Activated CD8-positive, alpha-beta memory T cell treated with anti-CD3 and anti-CD28 coated beads for 36 hours (primary cell): Measurements from ENCODE around the gene PGF. TPM values are rescaled to one million over a fixed set of nuclear protein-coding genes. Genes with fewer than 3 reads are reported as not detected.

Experiments used
- CTCF ChIA-PET: fragments of 350-600 bp; sonication (Branson Sonifier 250); formaldehyde crosslinking; loops from one replicate; lab custom pipeline; 2021; ENCODE audit warnings: antibody characterized with exemption; lab: Charles Lee
- POLR2A ChIA-PET: fragments of 350-600 bp; sonication (Branson Sonifier 250); formaldehyde crosslinking; loops from one replicate; lab custom pipeline; 2021; ENCODE audit warnings: antibody characterized with exemption; lab: Charles Lee
- total RNA-seq, 2 experiments: library from RNA; stranded (reverse); gene quantifications; one replicate each; pipeline ENCODE4 v1.2.3, GENCODE V29; 2021

PGF gene
- total RNA-seq, 2 experiments from 2014 or later, result 0.17 TPM; not detected in 1

GRCh38 chr14:74962493-74962892 lies 7.1 kb upstream of the PGF start:
- CTCF ChIA-PET, result no interaction called here
- POLR2A ChIA-PET, result no interaction called here

DNA sequence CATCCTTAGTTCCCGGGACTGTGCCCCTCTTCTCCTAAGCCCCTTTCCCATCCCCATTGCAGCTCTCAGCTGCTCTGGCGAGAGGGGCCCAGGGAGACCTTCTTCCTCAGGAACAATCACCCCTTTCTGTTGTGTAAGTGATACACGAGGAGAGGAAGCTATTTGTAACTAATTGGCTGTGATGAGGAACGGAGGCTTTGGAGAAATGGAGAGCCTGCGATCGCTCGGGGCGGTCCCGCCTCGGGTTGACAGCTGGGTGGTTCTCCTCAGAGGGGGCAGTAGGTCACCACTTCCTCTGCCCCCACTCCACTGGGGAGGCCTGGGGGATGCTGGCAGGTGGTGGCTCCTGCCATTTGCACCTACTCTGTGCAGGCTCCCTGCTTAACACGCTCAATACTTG lies 6.6 kb upstream of the PGF start:
- CTCF ChIA-PET, result interaction anchor here (1.5 kb wide), 2 partner anchors 16 to 17 kb away, joined by 4 to 5 read pairs; no protein-coding TSS in a partner anchor

DNA sequence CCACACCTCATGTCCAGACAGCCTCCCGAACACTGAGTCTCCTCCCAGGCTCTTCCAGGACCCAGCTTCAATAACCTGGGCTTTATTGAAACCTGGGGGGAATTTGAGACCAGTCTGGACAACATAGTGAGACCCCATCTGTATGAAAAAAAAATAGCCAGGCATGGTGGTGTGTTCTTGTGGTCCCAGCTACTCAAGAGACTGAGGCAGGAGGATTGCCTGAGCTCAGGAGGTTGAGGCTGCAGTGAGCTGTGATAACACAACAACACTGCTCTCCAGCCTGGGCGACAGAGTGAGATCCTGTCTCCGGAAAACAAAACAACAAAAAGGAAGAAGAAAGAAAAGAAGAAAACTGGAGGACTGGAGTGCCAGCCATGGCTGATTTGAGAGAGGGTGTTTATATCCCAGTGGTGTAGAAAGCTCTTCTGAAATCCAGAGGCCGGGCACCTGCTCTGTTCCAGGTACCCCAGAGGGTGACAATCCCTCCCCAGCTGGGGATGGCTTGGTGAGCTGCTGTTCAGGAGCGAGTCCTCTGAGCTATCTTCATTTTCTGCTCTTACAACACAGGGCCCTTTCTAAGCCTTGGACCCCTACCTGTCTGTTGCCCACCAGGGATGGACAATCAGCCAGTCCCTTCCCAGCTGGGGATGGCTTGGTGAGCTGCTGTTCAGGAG lies 6.0 kb upstream of the PGF start:
- ChIA-PET CTCF (interaction anchor here (1.5 kb wide), 2 partner anchors 15 to 17 kb away, joined by 4 to 5 read pairs; no protein-coding TSS in a partner anchor), POLR2A (no interaction called here)

More for the DNA sequence above, 6.6 kb upstream of the PGF start:
- POLR2A ChIA-PET, result no interaction called here

DNA sequence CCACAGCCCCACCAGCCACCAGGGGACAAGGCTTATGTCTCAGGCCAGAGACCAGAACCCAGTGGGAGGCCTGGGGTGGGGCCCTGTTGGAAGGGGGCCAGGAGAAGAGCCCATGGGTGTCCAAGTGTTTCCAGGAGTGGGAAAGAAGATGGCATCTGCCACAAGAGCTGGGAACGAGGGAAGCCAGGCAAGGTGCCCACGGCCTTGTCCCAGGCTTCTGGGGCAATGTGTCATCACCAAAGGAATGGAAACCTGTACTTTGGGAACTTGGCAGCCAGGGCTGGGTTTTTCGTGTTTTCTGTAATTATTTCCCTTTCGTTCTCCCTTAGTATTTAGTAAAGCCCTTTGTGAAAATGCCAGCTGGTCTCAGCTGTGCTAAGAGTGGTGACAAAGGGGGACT lies 5.3 kb upstream of the PGF start:
- ChIA-PET CTCF (interaction anchor here (1.5 kb wide), 2 partner anchors 15 to 16 kb away, joined by 4 to 5 read pairs; no protein-coding TSS in a partner anchor), POLR2A (no interaction called here)

GRCh38 chr14:74959596-74960180 lies 4.3 kb upstream of the PGF start:
- ChIA-PET CTCF (interaction anchor here (0.6 to 1.3 kb wide), 2 partner anchors 13 to 120 kb away, joined by 3 to 7 read pairs; no protein-coding TSS in a partner anchor), POLR2A (no interaction called here)

- CTCF ChIA-PET, result no interaction called here
- POLR2A ChIA-PET, result no interaction called here
Observed at GRCh38 chr14:74956280-74957072, 1.1 kb upstream of the PGF start.

DNA sequence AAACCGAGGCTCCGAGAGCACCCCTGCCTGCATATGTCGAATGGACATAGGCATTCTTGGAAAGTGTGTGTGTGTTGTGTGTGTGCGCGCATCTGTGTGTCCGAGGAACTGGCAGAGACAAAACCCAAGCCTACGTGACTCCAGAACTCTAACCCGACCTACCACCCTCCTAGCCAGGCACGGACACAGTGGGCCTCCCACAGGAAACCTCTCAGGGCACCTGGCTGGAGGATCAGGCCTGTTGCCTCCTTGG lies 556 bp upstream of the PGF start:
- CTCF ChIA-PET, result interaction anchor here (1.4 kb wide), 1 partner anchor 9 kb away, joined by 8 read pairs; no protein-coding TSS in a partner anchor
- POLR2A ChIA-PET, result no interaction called here

DNA sequence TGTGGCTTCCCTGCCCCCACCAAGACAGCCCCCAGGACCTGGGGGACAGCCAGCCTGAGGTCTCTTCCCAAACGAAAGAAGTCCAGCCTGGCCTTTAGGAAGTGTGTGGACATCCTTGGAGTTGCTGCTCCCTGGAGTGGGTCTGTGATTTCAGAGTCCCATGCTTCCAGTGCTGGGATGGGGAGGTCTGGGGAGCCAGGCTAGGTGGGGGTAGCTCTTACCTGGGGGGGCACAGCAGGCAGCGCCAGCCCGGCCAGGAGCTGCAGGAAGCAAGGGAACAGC lies 509 bp downstream of the PGF start:
- ChIA-PET CTCF (interaction anchor here (1.4 kb wide), 1 partner anchor 8 kb away, joined by 8 read pairs; no protein-coding TSS in a partner anchor), POLR2A (no interaction called here)

DNA sequence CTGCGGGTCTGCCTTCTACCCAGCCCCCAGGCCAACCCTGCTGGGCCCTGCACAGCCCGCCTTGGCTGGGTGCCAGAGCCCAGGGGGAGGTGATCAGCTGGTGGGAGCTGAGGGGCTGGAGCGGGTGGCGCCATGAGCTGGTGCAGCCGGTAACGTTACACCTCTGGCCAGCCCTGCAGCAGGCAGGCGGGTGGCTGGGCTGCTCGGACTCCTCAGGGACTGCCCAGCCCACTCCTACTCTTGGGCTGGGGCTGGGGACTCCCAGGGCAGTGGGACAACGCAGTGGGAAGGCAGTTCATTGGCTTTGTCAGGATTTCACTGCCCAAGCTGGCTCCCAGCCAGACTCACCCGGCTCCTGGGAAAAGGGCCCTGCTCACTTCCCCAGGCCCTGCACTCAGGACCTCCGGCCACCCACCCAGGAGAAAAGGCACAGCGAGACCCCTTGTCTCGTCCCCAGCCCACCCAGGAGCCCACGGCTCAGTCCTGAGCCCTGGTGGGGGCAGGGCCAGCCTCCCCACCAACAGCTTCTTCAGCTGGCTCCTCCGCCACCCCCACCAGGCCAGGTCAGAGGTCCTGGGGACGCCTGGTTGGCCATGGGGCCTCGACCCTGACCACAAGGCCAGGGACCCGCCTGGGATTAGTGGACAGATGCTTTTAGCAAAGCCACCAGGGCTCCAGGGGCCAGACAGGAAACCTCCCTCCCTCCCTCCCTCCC lies 1.0 kb downstream of the PGF start:
- CTCF ChIA-PET, result interaction anchor here (0.9 to 1.4 kb wide), 2 partner anchors 8 to 134 kb away, joined by 3 to 8 read pairs; no protein-coding TSS in a partner anchor
- POLR2A ChIA-PET, result interaction anchor here (0.6 kb wide), 1 partner anchor 992 kb away, joined by 3 read pairs; no protein-coding TSS in a partner anchor

DNA sequence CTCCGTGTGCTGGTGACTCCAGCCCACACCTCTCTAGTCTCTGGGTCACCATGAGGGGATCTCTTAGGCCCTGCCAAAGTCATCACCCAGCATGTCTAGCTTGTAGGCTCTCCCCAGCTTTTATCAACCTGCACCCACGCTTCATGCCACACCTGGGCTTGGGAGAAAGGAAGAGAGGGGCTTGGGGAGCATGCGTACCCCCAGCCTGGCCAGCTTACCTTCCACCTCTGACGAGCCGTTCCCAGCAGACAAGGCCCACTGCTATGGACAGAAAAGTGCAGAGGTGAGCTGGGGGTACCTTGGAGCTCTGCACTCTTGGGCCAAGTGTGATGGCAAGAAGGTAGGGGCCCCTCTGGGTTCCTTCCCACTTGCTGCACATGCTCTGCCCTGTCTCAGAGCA lies 1.7 kb downstream of the PGF start:
- ChIA-PET CTCF (interaction anchor here (0.9 kb wide), 1 partner anchor 135 kb away, joined by 3 read pairs; no protein-coding TSS in a partner anchor), POLR2A (no interaction called here)

DNA sequence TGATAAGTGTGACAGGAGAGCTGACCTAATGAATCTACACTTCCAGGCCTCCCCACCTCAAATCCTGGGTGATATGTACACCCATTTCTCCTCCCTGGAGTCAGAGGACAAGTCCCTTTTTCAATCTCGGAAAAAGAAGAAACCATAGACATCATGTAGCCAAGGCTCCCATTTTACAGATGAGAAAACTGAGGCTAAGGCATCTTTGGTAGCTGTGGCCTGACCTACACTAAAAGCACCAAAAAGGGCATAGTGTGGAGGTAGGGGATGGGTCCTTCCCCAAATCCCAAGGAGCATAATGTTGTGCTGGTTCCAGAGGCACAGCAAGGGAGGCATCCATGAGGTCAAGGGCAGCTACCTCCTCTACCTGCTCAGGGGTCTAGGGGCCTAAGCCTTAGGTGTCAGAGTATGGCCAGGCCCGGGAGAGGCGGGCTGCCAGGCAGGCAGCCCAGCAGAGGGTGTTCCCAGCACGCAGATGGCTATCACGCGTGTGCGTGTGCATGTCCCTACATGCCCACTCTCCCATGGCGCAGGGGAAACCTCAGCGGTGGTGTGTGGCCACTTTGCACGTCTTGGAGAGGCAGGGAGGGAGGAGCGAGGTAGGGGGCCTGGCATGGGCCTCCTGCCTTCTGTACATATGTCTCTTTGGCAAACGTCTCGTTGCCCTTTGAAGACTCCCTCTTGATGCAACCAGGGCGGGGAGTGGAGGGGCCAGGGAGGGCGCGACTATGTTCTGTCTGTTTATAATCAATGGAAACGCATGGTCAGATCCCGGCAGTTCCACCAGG lies 2.5 kb downstream of the PGF start:
- CTCF ChIA-PET, result interaction anchor here (0.9 to 1.2 kb wide), 2 partner anchors 12 to 136 kb away, joined by 3 read pairs; no protein-coding TSS in a partner anchor
- POLR2A ChIA-PET, result no interaction called here

DNA sequence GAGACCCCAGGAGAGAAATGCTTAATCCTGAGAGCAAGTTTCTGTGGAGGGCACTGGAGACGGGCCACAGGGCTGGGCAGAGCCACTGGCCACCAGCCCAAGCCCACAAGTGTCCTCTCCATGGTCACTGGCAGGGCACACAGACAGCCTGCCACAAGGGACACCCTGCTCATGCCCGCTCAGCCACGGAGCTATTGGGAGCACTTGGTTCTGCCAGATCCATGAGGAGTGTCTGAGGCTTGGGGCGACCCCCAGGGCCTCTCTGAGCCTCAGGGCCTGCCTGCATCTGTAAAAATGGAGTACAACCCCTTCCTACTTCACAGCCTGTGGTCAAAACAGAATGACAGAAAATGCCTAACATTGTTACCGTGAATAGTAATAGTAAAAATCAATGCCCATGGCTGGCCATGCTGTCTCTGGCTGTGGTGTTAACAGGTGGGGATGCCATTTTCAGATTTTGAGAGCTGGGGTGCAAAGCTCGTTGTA lies 3.2 kb downstream of the PGF start:
- CTCF ChIA-PET, result interaction anchor here (1.2 kb wide), 1 partner anchor 13 kb away, joined by 3 read pairs; no protein-coding TSS in a partner anchor

DNA sequence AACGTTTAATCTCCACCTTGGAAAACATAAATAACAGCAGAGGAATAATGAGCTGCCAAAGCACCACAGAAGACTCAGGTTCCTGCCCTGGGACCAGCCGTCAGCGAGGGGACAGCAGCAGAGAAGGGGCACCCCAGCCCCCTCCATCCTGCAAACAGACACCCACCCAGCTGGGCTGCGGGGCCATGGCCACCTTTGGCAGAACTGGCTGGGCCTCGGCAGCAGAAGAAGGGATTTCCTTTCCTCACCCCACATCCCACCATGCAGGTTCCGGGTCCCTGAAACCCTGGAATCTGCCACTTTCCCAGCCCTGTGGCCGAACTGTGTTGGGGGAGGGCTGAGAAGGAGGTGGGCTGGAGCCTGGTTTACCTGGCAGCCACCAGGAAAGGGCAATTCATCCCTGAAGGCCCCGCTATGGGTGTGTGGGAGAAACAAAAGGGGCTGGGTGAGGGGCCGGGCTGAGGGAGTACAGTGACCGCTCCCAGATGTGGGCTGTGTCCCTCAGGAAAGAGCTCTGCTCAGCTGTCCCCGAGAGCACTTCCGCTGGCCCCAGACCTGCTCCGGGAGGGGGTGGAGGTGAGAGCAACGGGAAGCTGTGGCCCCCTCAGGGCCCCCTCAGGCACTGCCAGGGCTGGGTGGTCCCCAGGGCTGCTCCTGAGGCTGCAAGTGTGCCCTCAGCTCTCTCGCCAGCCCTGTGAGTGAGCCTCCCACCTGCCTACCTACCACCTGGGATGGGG lies 3.8 kb downstream of the PGF start:
- POLR2A ChIA-PET, result no interaction called here
- CTCF ChIA-PET, result interaction anchor here (0.8 to 1.2 kb wide), 2 partner anchors 14 to 29 kb away, joined by 3 read pairs; partner anchors contain the start of gene RPS6KL1

More for the DNA sequence above, 3.2 kb downstream of the PGF start:
- POLR2A ChIA-PET, result no interaction called here

DNA sequence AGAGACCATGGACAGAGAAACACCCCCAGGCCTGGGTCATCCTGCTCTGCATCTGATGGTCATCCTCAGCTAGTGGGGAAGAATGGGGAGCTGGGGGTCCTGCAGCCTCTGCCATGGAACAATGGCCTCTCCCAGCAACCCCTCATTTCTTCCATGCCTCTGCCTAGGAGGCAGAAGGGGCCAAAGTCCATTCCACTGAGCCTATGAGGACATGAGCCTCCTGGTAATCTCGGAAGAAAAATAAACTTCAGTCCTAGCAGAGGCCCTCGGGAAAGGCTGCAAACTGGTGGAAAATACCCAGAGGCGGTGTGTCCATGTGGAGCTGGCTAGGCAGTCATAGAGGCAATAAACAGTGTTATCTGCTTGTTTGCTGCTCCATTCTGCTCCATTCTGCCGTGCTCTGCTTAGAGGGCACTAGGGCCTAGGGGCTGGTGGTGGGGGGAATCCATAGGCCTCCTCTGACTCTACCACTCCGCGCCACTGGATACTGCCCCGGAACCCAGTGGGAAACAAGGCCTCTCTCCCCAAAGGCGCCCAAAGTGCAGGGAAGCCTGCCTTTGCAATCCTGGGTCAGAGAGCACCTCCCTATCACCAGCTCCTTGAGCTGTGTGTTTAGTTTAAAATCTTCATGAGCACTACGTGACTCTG lies 4.5 kb downstream of the PGF start:
- POLR2A ChIA-PET, result no interaction called here
- CTCF ChIA-PET, result interaction anchor here (0.8 kb wide), 1 partner anchor 28 kb away, joined by 3 read pairs; the partner anchor contains the start of gene RPS6KL1

GRCh38 chr14:74949859-74950573 lies 5.4 kb downstream of the PGF start:
- POLR2A ChIA-PET, result no interaction called here
- CTCF ChIA-PET, result no interaction called here

GRCh38 chr14:74949191-74949601 lies 6.2 kb downstream of the PGF start:
- CTCF ChIA-PET, result interaction anchor here (5.6 kb wide), 1 partner anchor 138 kb away, joined by 40 read pairs; no protein-coding TSS in a partner anchor
- POLR2A ChIA-PET, result no interaction called here
